ENCODE results near the gene TUBA3E.
"Not testable (repeated sequence)": the region's sequence is repeated elsewhere in the genome, so short reads cannot be mapped to it uniquely, and the experiment has no call there.

The TUBA3E gene

DNA sequence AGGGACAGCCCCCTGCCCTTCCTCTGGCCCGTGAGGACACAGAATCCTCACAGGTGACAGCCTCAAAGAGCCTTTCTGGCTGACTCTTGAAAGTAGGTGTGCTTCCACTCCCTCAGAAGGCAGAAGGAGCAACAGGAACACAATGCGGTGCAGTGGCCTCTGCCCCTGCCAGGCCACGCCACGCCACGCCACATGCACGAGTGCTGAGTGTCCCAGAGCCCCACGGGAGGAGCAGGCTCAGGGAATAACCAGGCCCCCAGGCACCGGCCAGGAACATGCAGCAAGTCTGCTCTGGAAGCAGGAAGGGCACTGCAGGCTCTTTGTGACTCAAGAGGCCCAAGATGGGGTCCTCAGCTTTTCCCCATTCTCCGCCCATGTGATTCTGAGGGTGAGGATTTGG, 35.3 kb downstream of the TUBA3E start:
- H3K36me3 ChIP-seq (ENCODE audit: control insufficient read depth, insufficient read depth, low read length): peaks cover 55% of the 10 kb centered on the region
- H3K4me3 ChIP-seq (ENCODE audit: extremely low read depth, insufficient read depth, low read length, poor library complexity, severe bottlenecking): no peak overlapping the region
- no peaks in the 10 kb centered on the region for H3K9me3 ChIP-seq (ENCODE audit: control insufficient read depth, low read length)
- H3K27ac ChIP-seq (ENCODE audit: low read depth, low read length, severe bottlenecking): no peak overlapping the region
- 96 to 100% methylated on average over 7 to 8 of the region's 9 CpGs for WGBS, 2 experiments (ENCODE audit: insufficient coverage in 2 of 2)
- H3K4me1 ChIP-seq (ENCODE audit: control insufficient read depth, insufficient read depth, low read length, poor library complexity, severe bottlenecking): peaks cover 11% of the 10 kb centered on the region

DNA sequence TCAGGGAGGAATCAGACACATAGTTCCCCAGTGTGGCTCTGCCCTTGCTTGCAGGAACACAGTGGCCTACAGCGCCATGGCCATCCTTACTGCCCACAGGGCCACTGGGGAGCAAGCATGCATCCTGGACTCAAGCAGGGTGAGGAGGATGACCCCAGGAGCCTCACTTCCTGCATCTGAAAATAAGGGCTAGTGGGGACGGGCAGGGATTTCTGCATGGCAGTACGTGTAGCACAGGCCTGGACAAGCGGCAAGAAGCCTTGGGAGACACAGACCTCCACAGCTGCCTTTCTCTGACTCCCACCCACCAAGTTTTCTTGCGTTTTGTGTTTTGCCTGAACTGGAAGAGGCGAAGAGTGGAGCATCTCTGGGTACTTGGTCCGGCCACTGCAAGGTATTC, 35.8 kb downstream of the TUBA3E start:
- not testable (repeated sequence) for H3K4me3 ChIP-seq (ENCODE audit: extremely low read depth, insufficient read depth, low read length, poor library complexity, severe bottlenecking); H3K27ac ChIP-seq (ENCODE audit: low read depth, low read length, severe bottlenecking); H3K9me3 ChIP-seq (ENCODE audit: control insufficient read depth, low read length)
- peaks cover 11% of the 10 kb centered on the region for H3K4me1 ChIP-seq (ENCODE audit: control insufficient read depth, insufficient read depth, low read length, poor library complexity, severe bottlenecking)
- H3K36me3 ChIP-seq (ENCODE audit: control insufficient read depth, insufficient read depth, low read length): peaks cover 50% of the 10 kb centered on the region
- 88 to 94% methylated on average over 4 of the region's 7 CpGs for WGBS, 2 experiments (ENCODE audit: insufficient coverage in 2 of 2)

DNA sequence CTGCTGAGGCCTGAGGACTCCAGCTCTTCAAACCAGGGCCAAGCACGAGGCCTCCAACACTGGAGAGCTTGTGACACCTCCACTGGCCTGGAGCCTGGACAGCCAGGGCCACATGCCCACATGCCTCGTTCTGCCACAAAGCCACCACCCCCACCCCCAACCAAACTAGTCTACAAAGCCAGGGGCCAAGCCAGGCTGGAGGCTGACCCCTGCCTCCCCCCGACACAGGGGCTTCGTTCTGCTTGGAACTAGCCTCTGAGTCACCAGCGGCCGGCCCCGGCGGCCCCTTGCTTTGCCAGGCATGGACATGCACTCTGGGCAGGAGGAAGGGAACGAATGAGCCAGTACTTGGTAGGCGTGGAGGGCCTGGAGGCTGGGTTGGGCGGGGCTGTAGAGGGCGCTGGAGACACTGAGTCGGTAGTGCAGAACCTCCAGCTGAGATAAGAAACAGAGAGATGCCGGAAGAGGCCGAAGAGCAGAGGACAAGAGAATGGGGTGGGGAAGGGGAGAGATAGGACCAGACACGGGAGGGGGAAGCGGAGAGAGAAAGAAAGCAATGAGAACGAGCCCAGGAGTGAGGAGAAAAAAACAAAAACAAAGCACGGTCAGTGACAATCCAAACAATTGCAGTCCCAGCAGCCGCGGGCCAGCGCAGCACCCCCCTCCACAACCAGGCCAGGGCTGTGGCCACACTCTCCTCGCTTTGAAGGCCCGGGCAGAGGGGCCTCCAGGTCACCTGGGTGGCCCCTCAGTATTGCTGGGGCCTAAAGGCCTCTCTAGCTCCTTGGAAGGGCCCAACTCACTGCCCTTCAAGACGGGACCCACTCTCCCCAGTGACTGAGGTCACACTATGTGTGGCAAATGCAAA, 37.2 kb downstream of the TUBA3E start:
- not testable (repeated sequence) for H3K9me3 ChIP-seq (ENCODE audit: control insufficient read depth, low read length); H3K4me3 ChIP-seq (ENCODE audit: extremely low read depth, insufficient read depth, low read length, poor library complexity, severe bottlenecking)
- Histone ChIP-seq H3K4me1 (ENCODE audit: control insufficient read depth, insufficient read depth, low read length, poor library complexity, severe bottlenecking) (peaks cover 11% of the 10 kb centered on the region), H3K27ac (ENCODE audit: low read depth, low read length, severe bottlenecking) (peak overlapping the region; percentile 77), H3K36me3 (ENCODE audit: control insufficient read depth, insufficient read depth, low read length) (peaks cover 37% of the 10 kb centered on the region)
- 49 to 67% methylated on average over 13 to 21 of the region's 25 CpGs for WGBS, 2 experiments (ENCODE audit: insufficient coverage in 2 of 2)

DNA sequence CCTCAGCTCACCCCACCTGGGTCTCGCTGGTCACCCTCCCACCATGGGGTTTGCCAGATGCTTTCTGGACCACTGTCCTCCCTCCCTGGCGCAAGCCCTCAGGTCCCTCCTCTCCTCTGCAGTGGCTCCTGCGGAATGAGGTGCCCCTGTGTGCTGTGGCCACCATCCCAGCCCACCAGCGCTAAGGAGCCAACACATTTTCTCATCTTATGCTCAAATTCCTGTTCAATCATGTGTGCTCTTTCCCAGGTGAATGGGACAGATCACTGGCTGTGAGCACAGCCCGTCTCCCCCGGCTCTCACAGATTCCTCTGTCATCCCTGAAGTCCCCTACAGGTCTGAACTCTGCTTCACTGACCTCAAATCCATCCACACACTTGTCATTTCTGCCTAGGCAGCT, 38.1 kb downstream of the TUBA3E start:
- Histone ChIP-seq H3K4me1 (ENCODE audit: control insufficient read depth, insufficient read depth, low read length, poor library complexity, severe bottlenecking) (peaks cover 11% of the 10 kb centered on the region), H3K27ac (ENCODE audit: low read depth, low read length, severe bottlenecking) (no peak overlapping the region), H3K4me3 (ENCODE audit: extremely low read depth, insufficient read depth, low read length, poor library complexity, severe bottlenecking) (no peak overlapping the region), H3K36me3 (ENCODE audit: control insufficient read depth, insufficient read depth, low read length) (peaks cover 35% of the 10 kb centered on the region), H3K9me3 (ENCODE audit: control insufficient read depth, low read length) (no peaks in the 10 kb centered on the region)
- 85 to 98% methylated on average over 4 to 6 of the region's 6 CpGs for WGBS, 2 experiments (ENCODE audit: insufficient coverage in 2 of 2)

DNA sequence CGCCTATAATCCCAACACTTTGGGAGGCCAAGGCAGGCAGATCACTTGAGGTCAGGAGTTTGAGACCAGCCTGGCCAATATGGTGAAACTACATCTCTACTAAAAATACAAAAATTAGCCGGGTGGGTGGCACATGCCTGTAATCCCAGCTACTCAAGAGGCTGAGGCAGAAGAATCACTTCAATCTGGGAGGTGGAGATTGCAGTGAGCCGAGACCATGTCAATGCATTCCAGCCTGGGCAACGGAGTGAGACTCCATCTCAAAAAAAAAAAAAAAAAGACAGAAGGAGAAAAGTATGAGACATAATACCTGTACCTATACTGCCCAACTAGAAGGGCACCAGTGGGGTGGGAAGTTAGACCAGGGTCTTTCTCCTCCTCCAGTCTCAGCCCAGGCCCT, 38.9 kb downstream of the TUBA3E start:
- H3K9me3 ChIP-seq (ENCODE audit: control insufficient read depth, low read length); H3K27ac ChIP-seq (ENCODE audit: low read depth, low read length, severe bottlenecking); H3K4me3 ChIP-seq (ENCODE audit: extremely low read depth, insufficient read depth, low read length, poor library complexity, severe bottlenecking): not testable (repeated sequence)
- WGBS, 2 experiments (ENCODE audit: insufficient coverage in 2 of 2): 100% methylated on average over 2 of the region's 4 CpGs; no CpG with 5 or more reads in 1 of the 2 experiments
- peaks cover 36% of the 10 kb centered on the region for H3K36me3 ChIP-seq (ENCODE audit: control insufficient read depth, insufficient read depth, low read length)
- peaks cover 11% of the 10 kb centered on the region for H3K4me1 ChIP-seq (ENCODE audit: control insufficient read depth, insufficient read depth, low read length, poor library complexity, severe bottlenecking)

DNA sequence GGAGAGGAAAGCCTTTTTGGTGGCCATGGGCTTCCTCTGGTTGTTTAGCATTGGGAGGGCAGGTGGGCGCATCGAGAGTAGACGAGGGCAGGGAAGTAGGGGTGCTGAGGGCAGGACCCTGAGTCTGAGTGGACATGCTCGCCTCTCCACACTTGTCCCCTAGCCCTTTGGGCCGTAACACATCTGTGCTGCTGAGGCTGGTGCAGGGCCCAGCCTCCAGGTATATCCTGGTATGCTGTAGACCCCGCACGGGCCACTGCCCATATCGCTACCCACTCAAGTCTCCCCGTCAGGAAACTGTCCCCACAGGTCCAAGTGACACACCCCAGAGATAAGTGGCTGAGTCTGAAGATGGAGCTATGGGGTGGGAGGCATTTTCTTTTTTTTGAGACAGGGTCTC, 39.6 kb downstream of the TUBA3E start:
- peaks cover 36% of the 10 kb centered on the region for H3K36me3 ChIP-seq (ENCODE audit: control insufficient read depth, insufficient read depth, low read length)
- H3K9me3 ChIP-seq (ENCODE audit: control insufficient read depth, low read length): no peaks in the 10 kb centered on the region
- H3K4me1 ChIP-seq (ENCODE audit: control insufficient read depth, insufficient read depth, low read length, poor library complexity, severe bottlenecking): peaks cover 11% of the 10 kb centered on the region
- WGBS, 2 experiments (ENCODE audit: insufficient coverage in 2 of 2): 93 to 100% methylated on average over 5 to 6 of the region's 9 CpGs
- H3K4me3 ChIP-seq (ENCODE audit: extremely low read depth, insufficient read depth, low read length, poor library complexity, severe bottlenecking): no peak overlapping the region
- H3K27ac ChIP-seq (ENCODE audit: low read depth, low read length, severe bottlenecking): no peak overlapping the region

DNA sequence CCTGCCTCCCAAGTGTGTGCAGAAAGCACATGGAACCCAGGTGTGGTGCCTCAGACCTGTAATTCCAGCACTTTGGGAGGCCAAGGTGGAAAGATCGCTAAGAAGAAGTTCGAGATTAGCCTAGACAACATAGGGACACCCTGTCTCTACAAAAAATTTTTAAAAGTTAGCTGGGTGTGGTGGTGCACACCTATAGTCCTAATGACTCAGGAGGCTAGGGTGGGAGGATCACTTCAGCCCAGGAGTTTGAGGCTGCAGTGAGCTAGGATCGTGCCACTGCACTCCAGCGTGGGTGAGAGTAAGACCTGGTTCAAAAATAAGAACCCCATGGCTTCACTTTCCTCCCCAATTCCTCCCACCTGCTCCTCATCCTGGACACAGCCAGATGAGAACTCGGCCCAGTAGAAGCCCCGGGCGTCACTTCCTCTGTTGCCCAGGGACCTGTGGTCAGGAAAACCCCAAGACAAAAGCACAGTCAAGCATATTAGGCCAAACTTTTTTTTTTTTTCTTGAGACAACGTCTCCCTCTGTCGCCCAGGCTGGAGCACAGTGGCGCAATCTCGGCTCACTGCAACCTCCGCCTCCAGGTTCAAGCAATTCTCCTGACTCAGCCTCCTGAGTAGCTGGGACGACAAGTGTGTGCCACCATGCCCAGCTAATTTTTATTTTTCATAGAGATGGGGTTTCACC, 40.3 kb downstream of the TUBA3E start:
- peaks cover 36% of the 10 kb centered on the region for H3K36me3 ChIP-seq (ENCODE audit: control insufficient read depth, insufficient read depth, low read length)
- H3K9me3 ChIP-seq (ENCODE audit: control insufficient read depth, low read length); H3K4me1 ChIP-seq (ENCODE audit: control insufficient read depth, insufficient read depth, low read length, poor library complexity, severe bottlenecking); H3K4me3 ChIP-seq (ENCODE audit: extremely low read depth, insufficient read depth, low read length, poor library complexity, severe bottlenecking); H3K27ac ChIP-seq (ENCODE audit: low read depth, low read length, severe bottlenecking): not testable (repeated sequence)
- 96 to 97% methylated on average over 8 to 12 of the region's 13 CpGs for WGBS, 2 experiments (ENCODE audit: insufficient coverage in 2 of 2)

DNA sequence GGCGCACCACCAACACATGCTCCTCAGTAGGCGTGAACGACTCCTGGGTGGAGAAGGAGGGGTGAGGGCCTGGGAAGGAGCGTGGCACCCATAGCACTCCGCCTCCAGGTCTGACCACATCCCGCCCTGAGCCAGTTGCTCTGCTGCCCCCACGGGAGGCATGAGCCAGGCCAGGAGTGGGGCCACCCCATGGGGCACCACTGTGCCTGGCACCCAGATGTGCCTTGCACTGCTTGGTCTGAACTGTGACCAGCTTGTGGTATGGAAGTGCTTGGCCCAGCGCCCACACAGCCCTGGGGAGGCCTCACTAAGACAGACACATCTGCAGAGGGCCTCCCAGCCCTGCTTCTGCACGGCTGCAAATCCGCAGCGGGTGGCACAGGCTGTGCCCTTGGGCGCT, 40.9 kb downstream of the TUBA3E start:
- not testable (repeated sequence) for H3K9me3 ChIP-seq (ENCODE audit: control insufficient read depth, low read length); H3K27ac ChIP-seq (ENCODE audit: low read depth, low read length, severe bottlenecking); H3K4me3 ChIP-seq (ENCODE audit: extremely low read depth, insufficient read depth, low read length, poor library complexity, severe bottlenecking); H3K4me1 ChIP-seq (ENCODE audit: control insufficient read depth, insufficient read depth, low read length, poor library complexity, severe bottlenecking)
- peaks cover 37% of the 10 kb centered on the region for H3K36me3 ChIP-seq (ENCODE audit: control insufficient read depth, insufficient read depth, low read length)
- WGBS, 2 experiments (ENCODE audit: insufficient coverage in 2 of 2): 96% methylated on average over 4 of the region's 12 CpGs

DNA sequence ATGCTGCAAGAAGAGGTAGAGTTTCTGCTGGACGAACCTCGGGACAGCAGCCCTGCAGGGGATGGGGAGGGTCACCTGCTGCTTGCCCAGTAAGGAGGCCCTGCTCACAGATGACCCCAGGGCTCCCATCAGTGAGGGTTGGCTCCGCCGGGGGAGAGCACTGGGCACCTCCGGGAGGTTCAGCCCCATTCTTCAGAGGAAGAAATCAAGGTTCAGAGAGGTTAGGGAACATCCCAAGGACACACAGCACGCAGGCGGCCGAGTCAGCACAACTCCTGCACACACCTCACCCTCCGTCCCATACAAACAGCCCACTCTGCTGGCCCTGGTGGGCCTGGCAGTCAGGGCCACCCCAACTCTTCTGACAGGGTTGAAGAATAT, 41.6 kb downstream of the TUBA3E start:
- Histone ChIP-seq H3K9me3 (ENCODE audit: control insufficient read depth, low read length) (no peaks in the 10 kb centered on the region), H3K4me1 (ENCODE audit: control insufficient read depth, insufficient read depth, low read length, poor library complexity, severe bottlenecking) (peaks cover 4% of the 10 kb centered on the region), H3K36me3 (ENCODE audit: control insufficient read depth, insufficient read depth, low read length) (peaks cover 44% of the 10 kb centered on the region), H3K27ac (ENCODE audit: low read depth, low read length, severe bottlenecking) (no peak overlapping the region), H3K4me3 (ENCODE audit: extremely low read depth, insufficient read depth, low read length, poor library complexity, severe bottlenecking) (no peak overlapping the region)
- 92 to 96% methylated on average over 2 to 4 of the region's 9 CpGs for WGBS, 2 experiments (ENCODE audit: insufficient coverage in 2 of 2)

DNA sequence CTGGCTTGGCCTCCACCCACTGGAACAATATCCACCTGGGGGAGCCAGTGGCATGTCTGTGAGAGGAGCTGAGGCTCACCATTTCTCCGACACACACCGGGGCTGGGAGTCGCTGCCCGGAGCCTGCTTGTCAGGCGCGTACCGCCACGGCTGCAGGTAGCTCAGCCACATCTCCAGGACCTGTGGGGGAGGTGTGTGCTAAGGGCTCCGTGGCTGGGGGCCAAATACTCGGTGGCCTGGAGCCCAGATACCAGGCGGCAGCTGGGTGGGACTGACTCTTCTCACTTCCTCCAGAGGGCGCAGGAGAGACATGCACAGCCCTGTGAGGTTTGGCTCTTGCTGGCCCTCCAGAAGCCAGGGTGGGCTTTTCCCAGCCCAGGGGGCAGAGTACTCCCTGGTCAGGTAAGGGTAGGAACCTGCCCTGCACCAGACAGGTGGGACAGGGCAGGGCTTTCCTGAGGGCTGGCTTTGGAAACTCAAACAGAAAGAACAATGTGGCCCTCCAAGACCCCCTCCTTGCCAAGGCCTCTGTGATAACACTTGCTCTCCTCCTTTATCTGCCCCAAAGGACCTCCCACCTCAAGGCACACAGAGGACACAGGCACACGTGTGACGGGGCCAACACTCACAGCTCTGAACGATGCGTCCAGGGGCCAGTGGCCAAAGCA, 42.1 kb downstream of the TUBA3E start:
- H3K27ac ChIP-seq (ENCODE audit: low read depth, low read length, severe bottlenecking); H3K4me3 ChIP-seq (ENCODE audit: extremely low read depth, insufficient read depth, low read length, poor library complexity, severe bottlenecking); H3K4me1 ChIP-seq (ENCODE audit: control insufficient read depth, insufficient read depth, low read length, poor library complexity, severe bottlenecking); H3K9me3 ChIP-seq (ENCODE audit: control insufficient read depth, low read length): not testable (repeated sequence)
- peaks cover 44% of the 10 kb centered on the region for H3K36me3 ChIP-seq (ENCODE audit: control insufficient read depth, insufficient read depth, low read length)
- WGBS, 2 experiments (ENCODE audit: insufficient coverage in 2 of 2): 54 to 100% methylated on average over 3 of the region's 16 CpGs

Data from mesodermal cell (in vitro differentiated cells).